Amygdala (tissue), 56 donors: ENCODE data around the gene OR10A3.
A peak's percentile ranks its signal among the peaks of the same experiment; 100 is the strongest.

Source experiments
- DNase-seq, 56 donors: peaks; one replicate each; lab custom pipeline; 2025; lab: John Stamatoyannopoulos, UW

The OR10A3 gene

DNA sequence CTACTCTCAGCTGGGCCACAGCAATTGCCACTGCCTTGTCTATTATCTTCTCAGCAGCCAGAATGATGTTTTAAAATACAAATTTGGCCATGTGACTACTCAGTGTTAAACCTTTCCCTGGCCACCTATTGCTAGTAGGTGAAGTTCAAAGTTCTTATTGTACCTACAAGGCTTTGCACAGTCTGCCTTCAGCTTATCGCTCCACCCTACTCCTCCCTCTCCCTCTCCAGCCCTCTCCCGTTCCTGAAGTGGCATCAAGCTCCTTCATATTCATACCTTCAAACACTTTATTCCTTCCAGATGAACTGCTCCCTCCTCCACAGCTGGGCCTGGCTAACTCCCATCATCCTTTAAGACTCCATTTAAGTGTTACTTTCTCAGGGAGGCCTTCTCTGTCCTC, 47.7 kb downstream of the OR10A3 start:
- DNase-seq, result no peak

DNA sequence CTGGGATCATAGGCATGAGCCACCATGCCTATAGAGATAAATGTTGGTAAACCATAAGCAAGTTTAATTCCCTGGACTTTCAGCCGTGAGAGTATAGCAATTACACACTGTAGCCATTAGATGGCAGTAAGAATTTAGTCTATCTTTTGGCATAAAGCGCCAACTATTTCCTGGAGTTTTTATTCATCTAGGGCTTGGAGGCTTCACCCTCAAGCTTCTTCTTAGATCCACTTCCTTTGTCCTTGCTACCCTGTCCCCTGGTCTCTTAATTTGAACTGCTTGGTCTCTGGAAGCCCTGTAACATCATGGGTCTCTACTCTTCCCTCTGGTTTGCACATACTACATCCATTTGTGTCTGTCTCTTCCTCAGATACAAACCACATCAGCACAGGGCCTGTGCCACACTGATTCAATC, 48.7 kb downstream of the OR10A3 start:
- DNase-seq, result peak in 4 of 56 donors; percentile 4 to 31 (median 10)

GRCh38 chr11:7892059-7892699, 49.3 kb downstream of the OR10A3 start:
- no peak for DNase-seq

DNA sequence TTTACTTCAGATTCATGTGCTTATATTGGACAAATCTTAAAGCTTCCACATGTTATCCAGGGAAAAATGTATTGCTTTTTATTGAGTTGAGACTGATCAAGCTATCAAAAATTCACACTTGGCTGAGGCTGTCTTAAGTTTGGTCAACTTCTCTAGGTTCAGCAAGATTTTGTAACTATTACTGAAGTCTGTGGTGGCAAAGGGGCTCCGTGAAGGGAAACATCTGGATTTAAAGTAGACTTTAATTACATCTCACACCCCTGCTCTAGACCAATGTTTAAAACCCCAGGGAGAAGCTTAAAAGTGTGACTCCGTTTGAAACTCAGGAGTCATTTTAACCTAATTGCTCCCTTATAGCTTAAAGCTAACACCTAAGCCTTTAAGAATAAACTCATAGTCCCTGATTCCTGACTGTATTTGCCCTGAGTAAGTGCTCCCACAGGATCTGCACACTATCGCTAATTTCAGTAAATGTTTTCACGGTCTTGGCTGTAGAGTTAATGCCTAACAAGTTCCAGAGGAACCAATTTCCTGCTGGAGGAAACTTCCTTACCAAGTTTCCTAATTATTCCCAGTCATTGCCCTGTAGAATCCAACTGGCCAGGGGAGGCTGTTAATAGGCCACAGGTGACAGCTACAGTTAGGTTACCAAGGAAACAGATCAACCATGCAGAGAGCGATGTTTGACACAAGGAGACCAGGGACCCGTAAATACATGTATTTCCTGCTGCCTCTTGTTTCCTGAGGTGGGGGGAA, 50.9 kb downstream of the OR10A3 start:
- DNase-seq, result no peak

- no peak for DNase-seq
These were observed 51.5 kb downstream of the OR10A3 start for GRCh38 chr11:7889985-7890384.
